ENCODE results near the gene LTBP1.

DNA sequence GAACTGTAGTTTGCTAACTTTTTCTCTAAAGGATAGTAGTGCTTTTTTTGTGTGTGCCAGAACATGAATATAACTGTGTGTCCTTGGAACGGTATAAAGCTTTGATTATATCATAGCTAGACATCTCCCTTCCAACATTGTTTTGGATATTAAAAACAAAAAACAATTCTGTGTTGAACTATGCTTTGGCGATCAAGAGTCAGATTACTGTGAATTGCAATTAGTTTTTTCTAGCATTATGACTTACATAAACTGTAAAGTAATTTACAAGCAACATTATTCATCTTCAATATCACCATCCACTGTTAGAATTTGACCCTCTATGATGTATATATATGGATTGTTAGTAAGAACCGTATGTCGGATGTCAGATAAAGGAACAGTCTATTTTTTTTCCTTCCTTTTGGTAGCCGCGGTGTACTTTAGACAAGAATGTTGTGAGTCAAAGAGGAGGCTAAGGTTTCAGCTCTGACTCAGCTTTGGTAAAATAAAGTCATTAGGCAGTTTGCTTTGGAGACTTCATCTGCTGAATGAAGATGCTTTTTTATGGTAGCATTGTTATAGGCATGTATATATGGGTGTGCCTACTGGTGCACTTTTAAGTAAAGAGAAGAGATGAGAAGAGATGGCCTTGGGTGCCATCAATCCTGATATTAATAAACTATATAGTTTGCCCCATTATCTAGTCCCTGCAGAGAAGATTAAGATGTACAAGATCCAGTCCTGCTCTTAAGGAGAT lies 76.4 kb downstream of the LTBP1 start:
- TF ChIP-seq, protein P1, sequence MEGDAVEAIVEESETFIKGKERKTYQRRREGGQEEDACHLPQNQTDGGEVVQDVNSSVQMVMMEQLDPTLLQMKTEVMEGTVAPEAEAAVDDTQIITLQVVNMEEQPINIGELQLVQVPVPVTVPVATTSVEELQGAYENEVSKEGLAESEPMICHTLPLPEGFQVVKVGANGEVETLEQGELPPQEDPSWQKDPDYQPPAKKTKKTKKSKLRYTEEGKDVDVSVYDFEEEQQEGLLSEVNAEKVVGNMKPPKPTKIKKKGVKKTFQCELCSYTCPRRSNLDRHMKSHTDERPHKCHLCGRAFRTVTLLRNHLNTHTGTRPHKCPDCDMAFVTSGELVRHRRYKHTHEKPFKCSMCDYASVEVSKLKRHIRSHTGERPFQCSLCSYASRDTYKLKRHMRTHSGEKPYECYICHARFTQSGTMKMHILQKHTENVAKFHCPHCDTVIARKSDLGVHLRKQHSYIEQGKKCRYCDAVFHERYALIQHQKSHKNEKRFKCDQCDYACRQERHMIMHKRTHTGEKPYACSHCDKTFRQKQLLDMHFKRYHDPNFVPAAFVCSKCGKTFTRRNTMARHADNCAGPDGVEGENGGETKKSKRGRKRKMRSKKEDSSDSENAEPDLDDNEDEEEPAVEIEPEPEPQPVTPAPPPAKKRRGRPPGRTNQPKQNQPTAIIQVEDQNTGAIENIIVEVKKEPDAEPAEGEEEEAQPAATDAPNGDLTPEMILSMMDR (IDR thresholded peaks at IDR 0.05), result no peak
- no peak for TF ChIP-seq POLR2A (IDR thresholded peaks at IDR 0.05; ENCODE audit: low read length)
